ENCODE results near the gene TINAG. TPM values are rescaled to one million over a fixed set of nuclear protein-coding genes. Genes with fewer than 3 reads are reported as not detected.
A peak's percentile ranks its signal among the peaks of the same experiment; 100 is the strongest.

Gene TINAG
- total and polyA plus RNA-seq, 2 of the 13 experiments (the other 11 are each of a cell fraction or from before 2014, with no cell fraction given): 0.08 to 0.15 TPM

GRCh38 chr6:54307439-54307910, 766 bp upstream of the TINAG start (continued):
- TF ChIP-seq KDM6A (CRISPR knock-in tag; IDR thresholded peaks at IDR 0.05; ENCODE audit: low read depth) (no peak), GABPB1 (CRISPR knock-in tag; IDR thresholded peaks at IDR 0.05) (no peak), MBNL3 (CRISPR knock-in tag; conservative IDR thresholded peaks at IDR 0.05) (no peak), ETV5 (CRISPR knock-in tag; IDR thresholded peaks at IDR 0.05; ENCODE audit: borderline replicate concordance) (peak; percentile 35; the same call in 1 of the 2 replicates), FOXO4 (CRISPR knock-in tag; conservative IDR thresholded peaks at IDR 0.05) (no peak), MED8 (CRISPR knock-in tag; IDR thresholded peaks at IDR 0.05; ENCODE audit: insufficient replicate concordance) (no peak), ZNF737 (CRISPR knock-in tag; IDR thresholded peaks at IDR 0.05; ENCODE audit: borderline replicate concordance) (no peak), ZFP37 (CRISPR knock-in tag; IDR thresholded peaks at IDR 0.05; ENCODE audit: borderline replicate concordance) (no peak), ZNF564 (CRISPR knock-in tag; IDR thresholded peaks at IDR 0.05) (no peak), NR2F2 (IDR thresholded peaks at IDR 0.05; ENCODE audit: borderline replicate concordance, low read depth) (no peak), SIN3A (IDR thresholded peaks at IDR 0.05; ENCODE audit: borderline replicate concordance, low read depth, low read length) (no peak), MBD4 (IDR thresholded peaks at IDR 0.05; ENCODE audit: borderline replicate concordance, low read length) (no peak), PRPF4 (IDR thresholded peaks at IDR 0.05; ENCODE audit: low read depth, low read length, poor library complexity, severe bottlenecking) (no peak), ISL2 (CRISPR knock-in tag; IDR thresholded peaks at IDR 0.05) (0 out of 2 replicates have a peak, but pooled peaks have one; percentile 27), CBFB (CRISPR knock-in tag; IDR thresholded peaks at IDR 0.05) (no peak), JUN (CRISPR knock-in tag; IDR thresholded peaks at IDR 0.05) (no peak), RXRA (CRISPR knock-in tag; IDR thresholded peaks at IDR 0.05) (no peak), POLR2G (IDR thresholded peaks at IDR 0.05; ENCODE audit: low read depth, low read length) (no peak), MIXL1 (CRISPR knock-in tag; IDR thresholded peaks at IDR 0.05) (peak; percentile 51), KDM1A (CRISPR knock-in tag; IDR thresholded peaks at IDR 0.05) (no peak), TFAP4 (IDR thresholded peaks at IDR 0.05; ENCODE audit: borderline replicate concordance, low read depth) (0 out of 2 replicates have a peak, but pooled peaks have one; percentile 8), NAIF1 (CRISPR knock-in tag; IDR thresholded peaks at IDR 0.05; ENCODE audit: borderline replicate concordance) (no peak), ZNF781 (CRISPR knock-in tag; IDR thresholded peaks at IDR 0.05; ENCODE audit: borderline replicate concordance, not compliant biosample characterization) (no peak), SMAD1 (CRISPR knock-in tag; IDR thresholded peaks at IDR 0.05; ENCODE audit: borderline replicate concordance, low read depth) (no peak), ZFP82 (CRISPR knock-in tag; IDR thresholded peaks at IDR 0.05; ENCODE audit: borderline replicate concordance) (no peak)
- TF ChIP-seq, protein P1, sequence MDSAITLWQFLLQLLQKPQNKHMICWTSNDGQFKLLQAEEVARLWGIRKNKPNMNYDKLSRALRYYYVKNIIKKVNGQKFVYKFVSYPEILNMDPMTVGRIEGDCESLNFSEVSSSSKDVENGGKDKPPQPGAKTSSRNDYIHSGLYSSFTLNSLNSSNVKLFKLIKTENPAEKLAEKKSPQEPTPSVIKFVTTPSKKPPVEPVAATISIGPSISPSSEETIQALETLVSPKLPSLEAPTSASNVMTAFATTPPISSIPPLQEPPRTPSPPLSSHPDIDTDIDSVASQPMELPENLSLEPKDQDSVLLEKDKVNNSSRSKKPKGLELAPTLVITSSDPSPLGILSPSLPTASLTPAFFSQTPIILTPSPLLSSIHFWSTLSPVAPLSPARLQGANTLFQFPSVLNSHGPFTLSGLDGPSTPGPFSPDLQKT (CRISPR knock-in tag; IDR thresholded peaks at IDR 0.05; ENCODE audit: borderline replicate concordance): no peak
- TF ChIP-seq, protein P2, sequence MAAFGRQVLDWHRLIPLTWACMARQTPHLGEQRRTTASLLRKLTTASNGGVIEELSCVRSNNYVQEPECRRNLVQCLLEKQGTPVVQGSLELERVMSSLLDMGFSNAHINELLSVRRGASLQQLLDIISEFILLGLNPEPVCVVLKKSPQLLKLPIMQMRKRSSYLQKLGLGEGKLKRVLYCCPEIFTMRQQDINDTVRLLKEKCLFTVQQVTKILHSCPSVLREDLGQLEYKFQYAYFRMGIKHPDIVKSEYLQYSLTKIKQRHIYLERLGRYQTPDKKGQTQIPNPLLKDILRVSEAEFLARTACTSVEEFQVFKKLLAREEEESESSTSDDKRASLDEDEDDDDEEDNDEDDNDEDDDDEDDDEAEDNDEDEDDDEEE (CRISPR knock-in tag; IDR thresholded peaks at IDR 0.05): no peak
- TF ChIP-seq, protein P3, sequence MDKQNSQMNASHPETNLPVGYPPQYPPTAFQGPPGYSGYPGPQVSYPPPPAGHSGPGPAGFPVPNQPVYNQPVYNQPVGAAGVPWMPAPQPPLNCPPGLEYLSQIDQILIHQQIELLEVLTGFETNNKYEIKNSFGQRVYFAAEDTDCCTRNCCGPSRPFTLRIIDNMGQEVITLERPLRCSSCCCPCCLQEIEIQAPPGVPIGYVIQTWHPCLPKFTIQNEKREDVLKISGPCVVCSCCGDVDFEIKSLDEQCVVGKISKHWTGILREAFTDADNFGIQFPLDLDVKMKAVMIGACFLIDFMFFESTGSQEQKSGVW (CRISPR knock-in tag; IDR thresholded peaks at IDR 0.05; ENCODE audit: borderline replicate concordance): no peak
